IPS-20b (cell line): ENCODE results near the gene KIF17.

Experiments used
- H3K27ac ChIP-seq: one replicate; pipeline ENCODE4 v1.5.1; 2013; ENCODE audit warnings: low read length
- H3K27me3 ChIP-seq: 2 replicates; pipeline ENCODE4 v1.6.1; 2013; ENCODE audit warnings: mild to moderate bottlenecking, low read length, inconsistent platforms; ENCODE audit not compliant: insufficient read depth
- H3K36me3 ChIP-seq: 2 replicates; pipeline ENCODE4 v1.6.1; 2013; ENCODE audit warnings: low read depth, mild to moderate bottlenecking, inconsistent platforms, low read length, moderate library complexity; ENCODE audit not compliant: insufficient read depth
- H3K4me1 ChIP-seq: 2 replicates; pipeline ENCODE4 v1.6.1; 2013; ENCODE audit warnings: mild to moderate bottlenecking, control low read depth, inconsistent platforms, low read length, moderate library complexity; ENCODE audit not compliant: insufficient read depth
- H3K4me3 ChIP-seq: 2 replicates; pipeline ENCODE4 v1.5.1; 2013; ENCODE audit warnings: mild to moderate bottlenecking, low read length, inconsistent platforms
- H3K9ac ChIP-seq: 2 replicates; pipeline ENCODE4 v1.6.1; 2013; ENCODE audit warnings: low read depth, mild to moderate bottlenecking, inconsistent platforms, low read length, moderate library complexity
- H3K9me3 ChIP-seq: 2 replicates; pipeline ENCODE4 v1.6.1; 2013; ENCODE audit warnings: mild to moderate bottlenecking, low read depth, low read length, inconsistent platforms; ENCODE audit not compliant: insufficient read depth

Gene KIF17

DNA sequence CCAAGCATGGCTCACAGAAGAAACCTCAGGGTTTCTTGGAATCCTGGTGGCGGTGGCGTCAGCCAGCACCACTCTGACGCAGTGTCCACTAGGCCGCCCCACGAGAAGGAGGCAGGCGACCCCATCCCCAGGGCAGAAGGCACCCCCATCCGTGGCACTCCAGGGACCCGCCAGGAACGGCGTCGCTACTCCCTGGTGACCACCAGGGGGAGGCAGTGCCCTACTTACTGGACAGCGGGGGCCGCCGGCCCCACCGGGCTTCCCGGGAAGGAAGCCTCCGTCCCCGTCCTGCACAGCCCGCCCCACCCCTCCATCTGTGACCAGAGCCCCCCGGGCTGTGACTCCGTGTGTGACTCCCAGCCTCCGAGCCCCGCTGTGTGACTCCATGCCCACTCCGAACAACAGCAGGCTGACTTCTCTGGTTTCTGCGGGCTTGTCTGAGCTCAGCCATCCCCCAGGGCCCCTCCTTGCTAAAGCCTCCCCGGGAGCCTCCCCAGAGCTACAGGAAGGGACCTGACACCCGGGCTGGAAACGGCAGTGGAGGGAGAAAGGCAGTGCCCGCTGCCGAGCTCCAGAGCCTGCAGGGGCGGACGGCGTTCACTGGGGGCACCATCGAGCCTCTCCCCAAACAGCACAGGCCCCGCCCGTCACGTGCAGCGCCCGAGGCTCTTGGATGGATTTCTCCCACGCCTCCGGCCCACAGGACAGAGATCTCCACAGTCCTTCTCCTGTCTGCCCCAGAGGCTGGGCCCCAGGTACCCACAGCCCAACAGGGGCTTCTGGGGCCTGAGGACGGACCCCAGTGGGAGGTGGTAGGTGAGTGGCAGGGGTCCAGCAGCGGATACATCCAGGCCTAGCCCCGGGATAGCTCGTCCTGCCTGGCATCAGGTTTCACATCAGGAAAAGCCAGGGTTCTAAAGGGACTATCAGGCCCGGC, 21.1 kb downstream of the KIF17 start:
- Histone ChIP-seq H3K4me3 (peak overlapping the region; percentile 86), H3K27ac (peak overlapping the region; percentile 39), H3K9ac (peak overlapping the region; percentile 83; the same call in 1 of the 2 replicates), H3K36me3 (no peaks in the 10 kb centered on the region), H3K9me3 (no peaks in the 10 kb centered on the region), H3K4me1 (0 out of 2 replicates have a peak, but pooled peaks cover 5% of the 10 kb centered on the region), H3K27me3 (no peaks in the 10 kb centered on the region)

DNA sequence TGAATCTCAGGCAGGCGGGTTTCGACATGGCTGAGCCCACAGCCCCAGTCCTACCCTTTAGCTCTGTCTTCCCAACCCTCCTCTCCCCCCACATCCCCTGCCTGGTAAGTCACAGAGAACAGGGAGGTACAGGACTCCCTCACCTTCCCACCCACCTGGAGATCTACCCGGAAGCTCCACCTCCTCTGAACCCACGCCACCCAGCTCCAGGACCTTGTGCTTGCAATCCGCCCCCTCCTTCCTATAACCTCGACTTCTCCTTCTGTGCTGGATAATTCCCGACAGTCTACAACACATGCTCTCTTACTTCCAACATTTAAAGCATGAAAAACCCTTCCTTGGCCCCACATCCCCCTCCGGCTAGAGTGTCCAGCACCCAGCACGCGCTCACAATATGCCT, 22.3 kb downstream of the KIF17 start:
- Histone ChIP-seq H3K9ac (no peak overlapping the region), H3K9me3 (no peaks in the 10 kb centered on the region), H3K27me3 (no peaks in the 10 kb centered on the region), H3K4me3 (no peak overlapping the region), H3K4me1 (0 out of 2 replicates have a peak, but pooled peaks cover 5% of the 10 kb centered on the region), H3K36me3 (no peaks in the 10 kb centered on the region), H3K27ac (no peak overlapping the region)

GRCh38 chr1:20693623-20694022, 24.2 kb downstream of the KIF17 start:
- Histone ChIP-seq H3K27me3 (no peaks in the 10 kb centered on the region), H3K4me3 (no peak overlapping the region), H3K9me3 (no peaks in the 10 kb centered on the region), H3K9ac (no peak overlapping the region), H3K4me1 (0 out of 2 replicates have a peak, but pooled peaks cover 5% of the 10 kb centered on the region), H3K27ac (no peak overlapping the region), H3K36me3 (no peaks in the 10 kb centered on the region)

DNA sequence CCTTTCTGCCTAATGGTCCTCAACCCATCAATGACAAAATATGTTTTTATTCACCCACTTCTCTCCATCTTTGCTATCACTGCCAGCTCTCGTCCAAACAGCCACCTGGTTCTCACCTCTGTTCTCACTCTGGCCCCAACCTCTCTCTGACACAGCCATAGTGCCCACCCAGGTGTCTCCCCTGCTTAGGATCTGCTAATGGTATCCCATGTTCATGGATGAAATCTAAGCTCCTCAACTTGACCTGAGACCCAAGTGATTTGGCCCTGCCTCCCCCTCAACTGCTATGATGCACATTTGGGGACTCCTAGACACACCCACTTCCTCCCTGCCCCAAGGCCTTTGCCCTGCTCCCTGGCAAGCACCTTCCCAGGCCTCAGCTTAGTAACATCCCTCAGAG, 25.9 kb downstream of the KIF17 start:
- Histone ChIP-seq H3K9me3 (no peaks in the 10 kb centered on the region), H3K4me3 (no peak overlapping the region), H3K4me1 (no peaks in the 10 kb centered on the region), H3K27ac (no peak overlapping the region), H3K9ac (no peak overlapping the region), H3K36me3 (no peaks in the 10 kb centered on the region), H3K27me3 (no peaks in the 10 kb centered on the region)

DNA sequence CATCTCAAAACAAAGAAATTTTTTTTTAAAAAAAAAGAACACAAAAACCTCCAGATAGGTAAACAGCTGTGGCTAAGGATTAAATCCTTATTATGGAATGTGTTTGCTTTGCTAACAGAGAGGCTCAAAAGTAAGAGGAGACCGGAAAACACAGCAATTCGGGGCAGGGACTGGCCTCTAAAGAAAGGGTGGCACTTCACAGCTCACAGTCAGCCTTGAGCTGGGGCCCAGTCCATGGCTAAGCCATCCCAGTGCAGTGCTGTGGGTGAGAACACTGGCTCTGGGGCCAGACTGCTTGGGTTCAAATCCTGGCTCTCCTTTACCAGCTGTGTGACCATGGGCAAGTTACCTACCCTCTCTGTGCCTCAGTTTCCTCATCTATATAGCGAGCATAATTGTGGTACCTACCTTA, 28.2 kb downstream of the KIF17 start:
- no peak overlapping the region for H3K9ac ChIP-seq
- H3K27ac ChIP-seq: no peak overlapping the region
- H3K27me3 ChIP-seq: no peaks in the 10 kb centered on the region
- H3K9me3 ChIP-seq: no peaks in the 10 kb centered on the region
- H3K36me3 ChIP-seq: no peaks in the 10 kb centered on the region
- H3K4me3 ChIP-seq: no peak overlapping the region
- no peaks in the 10 kb centered on the region for H3K4me1 ChIP-seq

DNA sequence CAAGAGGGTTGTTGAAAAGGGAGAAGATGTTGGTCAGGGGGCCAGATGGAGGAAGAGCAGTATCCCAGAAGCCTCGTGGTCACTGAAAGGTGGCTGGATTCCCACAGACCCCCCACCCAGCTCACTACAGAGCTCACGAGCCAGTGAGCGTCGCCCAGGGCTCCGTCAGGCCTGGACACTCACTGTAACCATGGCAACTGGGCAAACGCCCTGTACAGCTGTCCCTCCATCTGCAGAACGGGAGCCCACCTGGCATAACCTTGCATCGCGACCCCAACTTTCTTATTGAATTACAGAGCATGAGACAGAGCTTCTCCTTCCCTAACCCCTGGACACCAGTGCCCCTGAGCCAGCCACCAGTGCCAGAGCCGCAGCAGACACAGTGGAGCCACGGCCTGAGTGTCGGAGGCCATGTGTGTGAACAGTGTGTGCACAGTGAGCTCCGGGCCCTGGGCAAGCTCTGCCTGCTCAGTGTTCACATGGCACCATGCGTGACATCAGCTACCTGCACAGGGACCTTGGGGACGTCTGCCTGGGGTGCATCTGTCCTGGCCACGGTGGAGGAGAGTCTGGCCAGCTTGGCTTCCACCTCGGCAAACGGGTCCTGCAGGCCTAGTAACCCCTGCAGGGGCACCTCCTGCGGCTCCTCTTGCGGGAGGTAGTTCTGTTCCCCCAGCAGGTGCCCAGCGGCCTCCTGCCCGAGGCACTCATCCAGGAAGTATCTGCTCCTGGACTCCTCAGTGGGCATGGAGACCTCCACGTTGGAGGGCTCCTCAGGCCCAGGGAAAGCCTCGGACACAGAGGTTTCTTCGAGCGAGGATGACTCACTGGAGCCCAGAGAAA, 30.7 kb downstream of the KIF17 start:
- Histone ChIP-seq H3K27me3 (no peaks in the 10 kb centered on the region), H3K9ac (no peak overlapping the region), H3K4me1 (no peaks in the 10 kb centered on the region), H3K9me3 (no peaks in the 10 kb centered on the region), H3K27ac (no peak overlapping the region), H3K36me3 (no peaks in the 10 kb centered on the region), H3K4me3 (no peak overlapping the region)

DNA sequence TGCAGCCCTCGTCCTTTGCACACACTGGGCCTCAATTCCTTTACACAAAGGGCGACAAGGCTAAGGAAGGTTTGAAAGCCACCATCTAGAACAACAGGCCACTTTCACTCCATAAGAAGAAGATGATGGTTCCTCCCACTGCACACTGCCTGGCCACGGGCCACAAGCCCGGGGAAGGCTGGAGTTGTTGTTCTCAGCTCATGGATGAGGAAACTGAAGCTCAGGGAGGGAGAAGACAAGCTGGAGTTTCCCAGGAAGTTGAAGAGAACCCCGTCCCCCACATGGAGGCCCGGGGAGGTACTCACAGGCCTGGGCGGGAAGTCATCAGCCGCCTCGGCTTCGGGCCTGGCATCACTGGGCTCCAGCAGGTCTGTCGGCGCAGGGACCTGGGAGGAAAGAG, 32.1 kb downstream of the KIF17 start:
- no peak overlapping the region for H3K9ac ChIP-seq
- no peaks in the 10 kb centered on the region for H3K36me3 ChIP-seq
- no peak overlapping the region for H3K4me3 ChIP-seq
- H3K4me1 ChIP-seq: no peaks in the 10 kb centered on the region
- no peaks in the 10 kb centered on the region for H3K9me3 ChIP-seq
- H3K27ac ChIP-seq: no peak overlapping the region
- no peaks in the 10 kb centered on the region for H3K27me3 ChIP-seq

GRCh38 chr1:20685099-20685662, 32.6 kb downstream of the KIF17 start:
- H3K36me3 ChIP-seq: no peaks in the 10 kb centered on the region
- no peak overlapping the region for H3K4me3 ChIP-seq
- H3K9ac ChIP-seq: no peak overlapping the region
- H3K27me3 ChIP-seq: no peaks in the 10 kb centered on the region
- no peaks in the 10 kb centered on the region for H3K9me3 ChIP-seq
- H3K27ac ChIP-seq: no peak overlapping the region
- H3K4me1 ChIP-seq: no peaks in the 10 kb centered on the region

GRCh38 chr1:20684651-20685050, 33.2 kb downstream of the KIF17 start:
- Histone ChIP-seq H3K4me1 (no peaks in the 10 kb centered on the region), H3K9me3 (no peaks in the 10 kb centered on the region), H3K27me3 (no peaks in the 10 kb centered on the region), H3K9ac (no peak overlapping the region), H3K4me3 (no peak overlapping the region), H3K36me3 (no peaks in the 10 kb centered on the region), H3K27ac (no peak overlapping the region)

DNA sequence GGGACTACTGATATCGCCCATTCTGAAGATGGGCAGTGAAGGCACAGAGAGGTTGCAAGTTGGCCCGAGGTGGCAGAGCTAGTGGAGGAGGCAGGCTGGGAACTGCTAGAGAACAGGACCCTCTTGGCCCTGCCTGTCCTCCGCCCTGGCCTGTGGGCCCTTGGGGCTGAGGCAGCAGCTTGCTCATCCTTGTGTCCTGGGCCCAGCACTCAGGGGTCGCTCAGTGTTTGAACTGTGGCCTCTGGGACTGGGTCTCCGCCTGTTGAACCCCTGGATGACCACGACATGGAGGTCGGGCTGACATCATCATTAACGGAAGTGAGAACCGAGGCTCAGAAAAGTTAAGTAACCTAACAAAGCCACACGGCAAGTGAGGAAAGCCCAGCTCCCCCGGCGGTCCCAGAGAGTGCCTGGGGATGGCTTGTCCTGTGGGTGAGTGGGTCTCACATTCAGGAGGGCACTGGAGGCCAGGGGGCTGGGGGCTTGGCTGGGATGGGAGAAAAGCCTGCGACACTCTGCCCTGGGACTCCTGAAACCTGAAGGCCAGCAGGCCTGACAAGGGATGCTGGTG, 33.7 kb downstream of the KIF17 start:
- no peak overlapping the region for H3K27ac ChIP-seq
- H3K9ac ChIP-seq: no peak overlapping the region
- no peaks in the 10 kb centered on the region for H3K4me1 ChIP-seq
- H3K9me3 ChIP-seq: no peaks in the 10 kb centered on the region
- no peaks in the 10 kb centered on the region for H3K36me3 ChIP-seq
- no peak overlapping the region for H3K4me3 ChIP-seq
- no peaks in the 10 kb centered on the region for H3K27me3 ChIP-seq

- Histone ChIP-seq H3K27me3 (no peaks in the 10 kb centered on the region), H3K4me3 (no peak overlapping the region), H3K27ac (no peak overlapping the region)
Measured at GRCh38 chr1:20683614-20684013, 34.2 kb downstream of the KIF17 start.

More at GRCh38 chr1:20683614-20684013, 34.2 kb downstream of the KIF17 start:
- Histone ChIP-seq H3K4me1 (no peaks in the 10 kb centered on the region), H3K9me3 (no peaks in the 10 kb centered on the region), H3K36me3 (0 out of 2 replicates have a peak, but pooled peaks cover 1% of the 10 kb centered on the region), H3K9ac (no peak overlapping the region)
